Ascending aorta (tissue), 2 donors: ENCODE data around the gene C16orf92. TPM values are rescaled to one million over a fixed set of nuclear protein-coding genes. Genes with fewer than 3 reads are reported as not detected.
A peak's percentile ranks its signal among the peaks of the same experiment; 100 is the strongest.
"Not testable (repeated sequence)": the region's sequence is repeated elsewhere in the genome, so short reads cannot be mapped to it uniquely, and the experiment has no call there.

Experiments
- DNase-seq, 2 donors: peaks; one replicate each; pipeline ENCODE4 v3.0.0-alpha.2; 2019; ENCODE audit warnings: low spot score in 2 of 2
- H3K27ac ChIP-seq, 2 donors: fragments of 200-600 bp; sonication (generic); one replicate each; pipeline ENCODE4 v1.5.1; 2016 to 2017; ENCODE audit warnings: mild to moderate bottlenecking in 1 of 2
- H3K27me3 ChIP-seq: fragments of 200-600 bp; sonication (generic); one replicate; pipeline ENCODE4 v1.5.1; 2017
- H3K36me3 ChIP-seq, 2 donors: fragments of 200-600 bp; sonication (generic); one replicate each; pipeline ENCODE4 v1.5.1; 2016
- H3K4me1 ChIP-seq, 2 donors: fragments of 200-600 bp; sonication (generic); one replicate each; pipeline ENCODE4 v1.5.1; 2016 to 2017; ENCODE audit warnings: mild to moderate bottlenecking in 1 of 2
- H3K4me3 ChIP-seq, 2 donors: fragments of 200-600 bp; sonication (generic); one replicate each; pipeline ENCODE4 v1.5.1; 2016 to 2017; ENCODE audit warnings: mild to moderate bottlenecking in 1 of 2
- H3K9me3 ChIP-seq, 2 donors: fragments of 200-600 bp; sonication (generic); one replicate each; pipeline ENCODE4 v1.5.1; 2016
- CTCF ChIP-seq, 3 experiments: fragments of 200-600 bp in 2 of 3; fragments of 450-650 bp in 1 of 3; sonication (generic) in 2 of 3; IDR thresholded peaks; one replicate each; pipeline ENCODE4 v1.5.1; 2016 to 2019; ENCODE audit warnings: antibody characterized with exemption in 3 of 3, mild to moderate bottlenecking in 1 of 3, moderate library complexity in 1 of 3
- intact Hi-C: fragments of 100-400 bp; cut with DNase I; formaldehyde crosslinking; loops from one replicate; pipeline ENCODE4 v1.15.1; 2023
- total RNA-seq: library from RNA; depleted of rRNA; stranded (reverse); fragments of >200 nt; gene quantifications from one replicate; pipeline ENCODE4 v1.1.0, GENCODE V29; 2016

C16orf92 gene
- total RNA-seq, 1 donor from 2014 or later: not detected

- intact Hi-C loops: no loop called here
- TF ChIP-seq CTCF (IDR thresholded peaks at IDR 0.05): no peak
- Histone ChIP-seq H3K36me3 (no peaks in the 10 kb centered on the region), H3K27ac (no peak overlapping the region), H3K4me1 (peaks cover 8 to 12% of the 10 kb centered on the region in 2 donors), H3K4me3 (peak overlapping the region; percentile 39 to 56), H3K27me3 (peaks cover 13% of the 10 kb centered on the region), H3K9me3 (no peaks in the 10 kb centered on the region)
- no peak for DNase-seq
Observed at GRCh38 chr16:30009990-30010843, 12.8 kb upstream of the C16orf92 start.

GRCh38 chr16:30010844-30011713 lies 11.9 kb upstream of the C16orf92 start, which contains the start of gene DOC2A:
TSS of gene DOC2A (minus strand) at chr16:30011027. CDS start at chr16:30010222, 805 bp downstream.
- Histone ChIP-seq H3K27me3 (peaks cover 13% of the 10 kb centered on the region), H3K4me3 (peak within 1 kb of the TSS; percentile 39 to 56), H3K36me3 (no peaks in the 10 kb centered on the region), H3K4me1 (peaks cover 8 to 12% of the 10 kb centered on the region in 2 donors), H3K9me3 (no peaks in the 10 kb centered on the region), H3K27ac (no peak within 1 kb of the TSS)
- TF ChIP-seq CTCF (IDR thresholded peaks at IDR 0.05): no peak
- DNase-seq: no peak
- intact Hi-C loops: no loop called here

- Histone ChIP-seq H3K4me1 (peaks cover 8 to 12% of the 10 kb centered on the region in 2 donors), H3K9me3 (no peaks in the 10 kb centered on the region), H3K36me3 (no peaks in the 10 kb centered on the region), H3K4me3 (peak overlapping the region; percentile 39 to 56), H3K27ac (no peak overlapping the region), H3K27me3 (peaks cover 13% of the 10 kb centered on the region)
- TF ChIP-seq CTCF (IDR thresholded peaks at IDR 0.05): no peak
- DNase-seq: no peak
- intact Hi-C loops: no loop called here
Observed at GRCh38 chr16:30011714-30012504, 11.1 kb upstream of the C16orf92 start.

GRCh38 chr16:30012598-30012997 lies 10.4 kb upstream of the C16orf92 start:
- intact Hi-C loops, H3K4me3 ChIP-seq, DNase-seq, H3K9me3 ChIP-seq, H3K36me3 ChIP-seq, H3K27ac ChIP-seq: not testable (repeated sequence)
- H3K4me1 ChIP-seq: peaks cover 8 to 12% of the 10 kb centered on the region in 2 donors
- peaks cover 13% of the 10 kb centered on the region for H3K27me3 ChIP-seq

GRCh38 chr16:30015450-30015849 lies 7.5 kb upstream of the C16orf92 start:
- H3K9me3 ChIP-seq, H3K4me3 ChIP-seq, DNase-seq, H3K36me3 ChIP-seq, intact Hi-C loops, H3K27ac ChIP-seq: not testable (repeated sequence)
- Histone ChIP-seq H3K27me3 (peaks cover 12% of the 10 kb centered on the region), H3K4me1 (peaks cover 8 to 11% of the 10 kb centered on the region in 2 donors)

- no peaks in the 10 kb centered on the region for H3K9me3 ChIP-seq
- no peak for DNase-seq
- no peaks in the 10 kb centered on the region for H3K36me3 ChIP-seq
- intact Hi-C loops: no loop called here
- no peak overlapping the region for H3K27ac ChIP-seq
- H3K27me3 ChIP-seq: no peaks in the 10 kb centered on the region
- no peak for TF ChIP-seq CTCF (IDR thresholded peaks at IDR 0.05)
- no peak overlapping the region for H3K4me3 ChIP-seq
- H3K4me1 ChIP-seq: no peaks in the 10 kb centered on the region
Observed at GRCh38 chr16:30016555-30017276, 6.3 kb upstream of the C16orf92 start.
